HepG2 (cell line): ENCODE results near the gene IRF7. TPM values are rescaled to one million over a fixed set of nuclear protein-coding genes. Genes with fewer than 3 reads are reported as not detected.

Experiments used
- FOXJ3 ChIP-seq: sonication (generic); formaldehyde crosslinking; IDR thresholded peaks from 2 replicates; pipeline ENCODE4 v1.4.0; 2020; ENCODE audit warnings: missing genetic modification reagents, mild to moderate bottlenecking, borderline replicate concordance
- KDM2A ChIP-seq: sonication (generic); formaldehyde crosslinking; IDR thresholded peaks from 2 replicates; pipeline ENCODE4 v1.4.0; 2020; ENCODE audit warnings: low read depth, missing genetic modification reagents, borderline replicate concordance
- MTF1 ChIP-seq: sonication (generic); formaldehyde crosslinking; IDR thresholded peaks from 2 replicates; pipeline ENCODE4 v1.5.0; 2020; ENCODE audit warnings: missing genetic modification reagents
- RXRB ChIP-seq: IDR thresholded peaks from 2 replicates; pipeline ENCODE4 v1.6.1; 2016; ENCODE audit warnings: borderline replicate concordance, missing genetic modification reagents, missing compliant biosample characterization
- SMC3 ChIP-seq: IDR thresholded peaks from 2 replicates; pipeline ENCODE4 v1.6.1; 2011; ENCODE audit warnings: low read length, improper control_type of control experiment
- TGIF2 ChIP-seq: IDR thresholded peaks from 2 replicates; pipeline ENCODE4 v1.6.1; 2016; ENCODE audit warnings: control low read depth, missing compliant biosample characterization
- TRIM24 ChIP-seq: sonication (generic); formaldehyde crosslinking; IDR thresholded peaks from 2 replicates; pipeline ENCODE4 v1.8.0; 2022; ENCODE audit warnings: mild to moderate bottlenecking, missing genetic modification reagents
- ZBTB21 ChIP-seq: sonication (generic); formaldehyde crosslinking; IDR thresholded peaks from 2 replicates; pipeline ENCODE4 v1.4.0; 2020; ENCODE audit warnings: missing genetic modification reagents
- ZNF124 ChIP-seq: sonication (generic); formaldehyde crosslinking; IDR thresholded peaks from 2 replicates; pipeline ENCODE4 v1.4.0; 2020; ENCODE audit warnings: missing genetic modification reagents
- ZNF17 ChIP-seq: sonication (generic); formaldehyde crosslinking; IDR thresholded peaks from 2 replicates; pipeline ENCODE4 v1.5.0; 2020; ENCODE audit warnings: mild to moderate bottlenecking, missing genetic modification reagents
- polyA plus RNA-seq, 8 experiments: library from polyadenylated mRNA; depleted of rRNA in 3 of 8; stranded (reverse) in 7 of 8; unstranded in 1 of 8; fragments of >200 nt; fragmentation: Illumina TruSeq in 4 of 8; extraction: Trizol in 4 of 8; gene quantifications; 2 replicates each; pipeline versions ENCODE4 v1.2.1 to v1.2.3, GENCODE V29; 2011 to 2016; ENCODE audit warnings: low read depth in 4 of 8, missing spikeins in 1 of 8, mixed read lengths in 1 of 8; ENCODE audit not compliant: insufficient read depth in 1 of 8
- total RNA-seq, 5 experiments: library from RNA; depleted of rRNA; stranded (reverse); fragments of >200 nt; fragmentation: Illumina TruSeq; extraction: Trizol; gene quantifications; 2 replicates each; pipeline ENCODE4 v1.2.3, GENCODE V29; 2016; ENCODE audit warnings: low read depth in 1 of 5
- TF ChIP-seq, protein P1 (sequence below): sonication (generic); formaldehyde crosslinking; IDR thresholded peaks from 2 replicates; pipeline ENCODE4 v1.5.0; 2020; ENCODE audit warnings: missing genetic modification reagents, mild to moderate bottlenecking, borderline replicate concordance
- TF ChIP-seq, protein P2 (sequence below): sonication (generic); formaldehyde crosslinking; IDR thresholded peaks from 2 replicates; pipeline ENCODE4 v1.5.0; 2020; ENCODE audit warnings: mild to moderate bottlenecking, missing genetic modification reagents
- TF ChIP-seq, protein P3 (sequence below): sonication (generic); formaldehyde crosslinking; IDR thresholded peaks from 2 replicates; pipeline ENCODE4 v1.4.0; 2020; ENCODE audit warnings: mild to moderate bottlenecking, missing genetic modification reagents
- TF ChIP-seq, protein P4 (sequence below): sonication (generic); formaldehyde crosslinking; IDR thresholded peaks from 2 replicates; pipeline ENCODE4 v1.4.0; 2020; ENCODE audit warnings: missing genetic modification reagents, borderline replicate concordance
- TF ChIP-seq, protein P5 (sequence below): sonication (generic); formaldehyde crosslinking; IDR thresholded peaks from 2 replicates; pipeline ENCODE4 v1.4.0; 2020; ENCODE audit warnings: missing genetic modification reagents
- TF ChIP-seq, protein P6 (sequence below): sonication (generic); formaldehyde crosslinking; IDR thresholded peaks from 2 replicates; pipeline ENCODE4 v1.8.1; 2022; ENCODE audit warnings: low read depth, mild to moderate bottlenecking, missing genetic modification reagents

IRF7 gene
- total and polyA plus RNA-seq, 2 of the 13 experiments (the other 11 are each of a cell fraction or from before 2014, with no cell fraction given), result not detected

DNA sequence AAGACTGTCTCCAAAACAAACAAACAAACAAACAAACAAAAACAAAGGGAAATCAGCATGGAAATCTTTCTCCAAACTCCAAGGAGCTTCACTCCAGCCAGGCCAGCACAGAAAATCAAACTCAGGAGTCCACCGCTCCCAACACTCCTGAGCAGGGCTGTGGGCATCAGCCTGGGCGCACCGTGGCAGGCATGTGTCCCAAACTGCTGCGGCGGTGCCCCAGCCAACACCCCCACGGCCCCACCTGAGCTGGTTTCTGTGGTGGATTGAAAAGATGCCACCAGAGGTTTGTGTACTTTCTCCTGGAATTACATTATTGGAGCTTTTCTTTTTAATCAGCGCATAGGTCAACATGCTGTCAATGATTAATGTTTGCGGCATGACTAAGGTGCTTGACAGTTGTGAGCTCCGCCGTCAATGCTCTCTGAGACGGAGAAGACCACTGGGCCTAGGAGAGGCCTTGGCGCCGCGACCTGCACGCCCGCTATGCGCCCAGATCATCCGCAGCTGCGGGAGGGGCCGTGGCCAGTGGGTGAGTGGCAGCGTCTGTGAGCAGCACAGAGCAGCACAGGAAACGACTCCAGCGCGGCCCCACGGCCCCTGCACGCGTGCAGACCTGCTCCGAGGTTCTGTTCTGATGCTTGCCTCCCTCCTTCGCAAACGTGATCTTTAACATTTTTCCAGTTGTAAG lies 39.4 kb upstream of the IRF7 start (continued):
- TF ChIP-seq TGIF2 (CRISPR knock-in tag) (peak; percentile 63; the same call in 1 of the 2 replicates), ZNF124 (CRISPR knock-in tag) (no peak), KDM2A (CRISPR knock-in tag) (peak; percentile 46; the same call in 1 of the 2 replicates), SMC3 (no peak), MTF1 (CRISPR knock-in tag) (no peak), ZNF17 (CRISPR knock-in tag) (no peak), RXRB (CRISPR knock-in tag) (peak; percentile 61), TRIM24 (CRISPR knock-in tag) (no peak), ZBTB21 (CRISPR knock-in tag) (no peak), FOXJ3 (CRISPR knock-in tag) (peak; percentile 14; the same call in 1 of the 2 replicates)
- TF ChIP-seq, protein P1, sequence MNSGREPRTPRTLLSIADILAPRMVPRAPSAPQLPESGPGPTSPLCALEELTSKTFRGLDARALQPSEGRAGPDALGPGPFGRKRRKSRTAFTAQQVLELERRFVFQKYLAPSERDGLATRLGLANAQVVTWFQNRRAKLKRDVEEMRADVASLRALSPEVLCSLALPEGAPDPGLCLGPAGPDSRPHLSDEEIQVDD, result no peak
- TF ChIP-seq, protein P2, sequence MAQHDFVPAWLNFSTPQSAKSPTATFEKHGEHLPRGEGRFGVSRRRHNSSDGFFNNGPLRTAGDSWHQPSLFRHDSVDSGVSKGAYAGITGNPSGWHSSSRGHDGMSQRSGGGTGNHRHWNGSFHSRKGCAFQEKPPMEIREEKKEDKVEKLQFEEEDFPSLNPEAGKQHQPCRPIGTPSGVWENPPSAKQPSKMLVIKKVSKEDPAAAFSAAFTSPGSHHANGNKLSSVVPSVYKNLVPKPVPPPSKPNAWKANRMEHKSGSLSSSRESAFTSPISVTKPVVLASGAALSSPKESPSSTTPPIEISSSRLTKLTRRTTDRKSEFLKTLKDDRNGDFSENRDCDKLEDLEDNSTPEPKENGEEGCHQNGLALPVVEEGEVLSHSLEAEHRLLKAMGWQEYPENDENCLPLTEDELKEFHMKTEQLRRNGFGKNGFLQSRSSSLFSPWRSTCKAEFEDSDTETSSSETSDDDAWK, result no peak
- TF ChIP-seq, protein P3, sequence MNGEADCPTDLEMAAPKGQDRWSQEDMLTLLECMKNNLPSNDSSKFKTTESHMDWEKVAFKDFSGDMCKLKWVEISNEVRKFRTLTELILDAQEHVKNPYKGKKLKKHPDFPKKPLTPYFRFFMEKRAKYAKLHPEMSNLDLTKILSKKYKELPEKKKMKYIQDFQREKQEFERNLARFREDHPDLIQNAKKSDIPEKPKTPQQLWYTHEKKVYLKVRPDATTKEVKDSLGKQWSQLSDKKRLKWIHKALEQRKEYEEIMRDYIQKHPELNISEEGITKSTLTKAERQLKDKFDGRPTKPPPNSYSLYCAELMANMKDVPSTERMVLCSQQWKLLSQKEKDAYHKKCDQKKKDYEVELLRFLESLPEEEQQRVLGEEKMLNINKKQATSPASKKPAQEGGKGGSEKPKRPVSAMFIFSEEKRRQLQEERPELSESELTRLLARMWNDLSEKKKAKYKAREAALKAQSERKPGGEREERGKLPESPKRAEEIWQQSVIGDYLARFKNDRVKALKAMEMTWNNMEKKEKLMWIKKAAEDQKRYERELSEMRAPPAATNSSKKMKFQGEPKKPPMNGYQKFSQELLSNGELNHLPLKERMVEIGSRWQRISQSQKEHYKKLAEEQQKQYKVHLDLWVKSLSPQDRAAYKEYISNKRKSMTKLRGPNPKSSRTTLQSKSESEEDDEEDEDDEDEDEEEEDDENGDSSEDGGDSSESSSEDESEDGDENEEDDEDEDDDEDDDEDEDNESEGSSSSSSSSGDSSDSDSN (CRISPR knock-in tag), result peak; percentile 84
- TF ChIP-seq, protein P4, sequence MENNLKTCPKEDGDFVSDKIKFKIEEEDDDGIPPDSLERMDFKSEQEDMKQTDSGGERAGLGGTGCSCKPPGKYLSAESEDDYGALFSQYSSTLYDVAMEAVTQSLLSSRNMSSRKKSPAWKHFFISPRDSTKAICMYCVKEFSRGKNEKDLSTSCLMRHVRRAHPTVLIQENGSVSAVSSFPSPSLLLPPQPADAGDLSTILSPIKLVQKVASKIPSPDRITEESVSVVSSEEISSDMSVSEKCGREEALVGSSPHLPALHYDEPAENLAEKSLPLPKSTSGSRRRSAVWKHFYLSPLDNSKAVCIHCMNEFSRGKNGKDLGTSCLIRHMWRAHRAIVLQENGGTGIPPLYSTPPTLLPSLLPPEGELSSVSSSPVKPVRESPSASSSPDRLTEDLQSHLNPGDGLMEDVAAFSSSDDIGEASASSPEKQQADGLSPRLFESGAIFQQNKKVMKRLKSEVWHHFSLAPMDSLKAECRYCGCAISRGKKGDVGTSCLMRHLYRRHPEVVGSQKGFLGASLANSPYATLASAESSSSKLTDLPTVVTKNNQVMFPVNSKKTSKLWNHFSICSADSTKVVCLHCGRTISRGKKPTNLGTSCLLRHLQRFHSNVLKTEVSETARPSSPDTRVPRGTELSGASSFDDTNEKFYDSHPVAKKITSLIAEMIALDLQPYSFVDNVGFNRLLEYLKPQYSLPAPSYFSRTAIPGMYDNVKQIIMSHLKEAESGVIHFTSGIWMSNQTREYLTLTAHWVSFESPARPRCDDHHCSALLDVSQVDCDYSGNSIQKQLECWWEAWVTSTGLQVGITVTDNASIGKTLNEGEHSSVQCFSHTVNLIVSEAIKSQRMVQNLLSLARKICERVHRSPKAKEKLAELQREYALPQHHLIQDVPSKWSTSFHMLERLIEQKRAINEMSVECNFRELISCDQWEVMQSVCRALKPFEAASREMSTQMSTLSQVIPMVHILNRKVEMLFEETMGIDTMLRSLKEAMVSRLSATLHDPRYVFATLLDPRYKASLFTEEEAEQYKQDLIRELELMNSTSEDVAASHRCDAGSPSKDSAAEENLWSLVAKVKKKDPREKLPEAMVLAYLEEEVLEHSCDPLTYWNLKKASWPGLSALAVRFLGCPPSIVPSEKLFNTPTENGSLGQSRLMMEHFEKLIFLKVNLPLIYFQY (CRISPR knock-in tag), result no peak
- TF ChIP-seq, protein P5, sequence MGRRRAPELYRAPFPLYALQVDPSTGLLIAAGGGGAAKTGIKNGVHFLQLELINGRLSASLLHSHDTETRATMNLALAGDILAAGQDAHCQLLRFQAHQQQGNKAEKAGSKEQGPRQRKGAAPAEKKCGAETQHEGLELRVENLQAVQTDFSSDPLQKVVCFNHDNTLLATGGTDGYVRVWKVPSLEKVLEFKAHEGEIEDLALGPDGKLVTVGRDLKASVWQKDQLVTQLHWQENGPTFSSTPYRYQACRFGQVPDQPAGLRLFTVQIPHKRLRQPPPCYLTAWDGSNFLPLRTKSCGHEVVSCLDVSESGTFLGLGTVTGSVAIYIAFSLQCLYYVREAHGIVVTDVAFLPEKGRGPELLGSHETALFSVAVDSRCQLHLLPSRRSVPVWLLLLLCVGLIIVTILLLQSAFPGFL (CRISPR knock-in tag), result no peak
- TF ChIP-seq, protein P6, sequence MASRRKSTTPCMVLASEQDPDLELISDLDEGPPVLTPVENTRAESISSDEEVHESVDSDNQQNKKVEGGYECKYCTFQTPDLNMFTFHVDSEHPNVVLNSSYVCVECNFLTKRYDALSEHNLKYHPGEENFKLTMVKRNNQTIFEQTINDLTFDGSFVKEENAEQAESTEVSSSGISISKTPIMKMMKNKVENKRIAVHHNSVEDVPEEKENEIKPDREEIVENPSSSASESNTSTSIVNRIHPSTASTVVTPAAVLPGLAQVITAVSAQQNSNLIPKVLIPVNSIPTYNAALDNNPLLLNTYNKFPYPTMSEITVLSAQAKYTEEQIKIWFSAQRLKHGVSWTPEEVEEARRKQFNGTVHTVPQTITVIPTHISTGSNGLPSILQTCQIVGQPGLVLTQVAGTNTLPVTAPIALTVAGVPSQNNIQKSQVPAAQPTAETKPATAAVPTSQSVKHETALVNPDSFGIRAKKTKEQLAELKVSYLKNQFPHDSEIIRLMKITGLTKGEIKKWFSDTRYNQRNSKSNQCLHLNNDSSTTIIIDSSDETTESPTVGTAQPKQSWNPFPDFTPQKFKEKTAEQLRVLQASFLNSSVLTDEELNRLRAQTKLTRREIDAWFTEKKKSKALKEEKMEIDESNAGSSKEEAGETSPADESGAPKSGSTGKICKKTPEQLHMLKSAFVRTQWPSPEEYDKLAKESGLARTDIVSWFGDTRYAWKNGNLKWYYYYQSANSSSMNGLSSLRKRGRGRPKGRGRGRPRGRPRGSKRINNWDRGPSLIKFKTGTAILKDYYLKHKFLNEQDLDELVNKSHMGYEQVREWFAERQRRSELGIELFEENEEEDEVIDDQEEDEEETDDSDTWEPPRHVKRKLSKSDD (CRISPR knock-in tag), result 0 out of 2 replicates have a peak, but pooled peaks have one; percentile 39
